H9 (cell line): ENCODE data around the gene SRRT. TPM values are rescaled to one million over a fixed set of nuclear protein-coding genes. Genes with fewer than 3 reads are reported as not detected.
A peak's percentile ranks its signal among the peaks of the same experiment; 100 is the strongest.

Experiments used
- DNase-seq: peaks from one replicate; pipeline ENCODE4 v3.0.0-alpha.2; 2017
- H2AFZ ChIP-seq: one replicate; pipeline ENCODE4 v1.6.1; 2013; ENCODE audit warnings: mild to moderate bottlenecking, low read length, control low read depth, moderate library complexity
- H2AK5ac ChIP-seq: 2 replicates; pipeline ENCODE4 v1.6.1; 2013; ENCODE audit warnings: low read length, control low read depth, mixed read lengths; ENCODE audit not compliant: insufficient read length
- H2BK120ac ChIP-seq: one replicate; pipeline ENCODE4 v1.6.1; 2013; ENCODE audit warnings: low read depth, mild to moderate bottlenecking, low read length, control low read depth, inconsistent platforms; ENCODE audit not compliant: poor library complexity, severe bottlenecking
- H2BK12ac ChIP-seq: 2 replicates; pipeline ENCODE4 v1.6.1; 2013; ENCODE audit warnings: low read length, control low read depth, mixed read lengths, low read depth; ENCODE audit not compliant: insufficient read length
- H2BK15ac ChIP-seq: 2 replicates; pipeline ENCODE4 v1.6.1; 2013; ENCODE audit warnings: low read depth, low read length, control low read depth
- H2BK20ac ChIP-seq: one replicate; pipeline ENCODE4 v1.6.1; 2013; ENCODE audit warnings: low read depth, mild to moderate bottlenecking, low read length, control low read depth, inconsistent platforms; ENCODE audit not compliant: poor library complexity, severe bottlenecking
- H2BK5ac ChIP-seq: 2 replicates; pipeline ENCODE4 v1.6.1; 2013; ENCODE audit warnings: low read length, control low read depth, mixed read lengths; ENCODE audit not compliant: insufficient read length
- H3K14ac ChIP-seq: 2 replicates; pipeline ENCODE4 v1.6.1; 2013; ENCODE audit warnings: low read length, control low read depth; ENCODE audit not compliant: insufficient read depth
- H3K18ac ChIP-seq: 2 replicates; pipeline ENCODE4 v1.6.1; 2013; ENCODE audit warnings: low read depth, mild to moderate bottlenecking, mixed read lengths, low read length, control low read depth; ENCODE audit not compliant: insufficient read length
- H3K23ac ChIP-seq: 2 replicates; pipeline ENCODE4 v1.6.1; 2013; ENCODE audit warnings: low read length, control low read depth, mixed read lengths, low read depth; ENCODE audit not compliant: insufficient read length
- H3K23me2 ChIP-seq: 2 replicates; pipeline ENCODE4 v1.6.1; 2013; ENCODE audit warnings: low read depth, mild to moderate bottlenecking, mixed read lengths, low read length, control low read depth; ENCODE audit not compliant: insufficient read length, poor library complexity, severe bottlenecking
- H3K27ac ChIP-seq: 2 replicates; pipeline ENCODE4 v1.5.1; 2013; ENCODE audit warnings: low read length, control low read depth, mixed read lengths, low read depth; ENCODE audit not compliant: insufficient read length
- H3K27me3 ChIP-seq: 2 replicates; pipeline ENCODE4 v1.6.1; 2013; ENCODE audit warnings: low read length, control low read depth, inconsistent platforms; ENCODE audit not compliant: insufficient read depth
- H3K4ac ChIP-seq: 2 replicates; pipeline ENCODE4 v1.6.1; 2013; ENCODE audit warnings: low read depth, mild to moderate bottlenecking, control low read depth, inconsistent platforms, low read length, moderate library complexity
- H3K4me1 ChIP-seq: 2 replicates; pipeline ENCODE4 v1.6.1; 2013; ENCODE audit warnings: low read length, control low read depth, inconsistent platforms; ENCODE audit not compliant: insufficient read depth
- H3K4me2 ChIP-seq: 2 replicates; pipeline ENCODE4 v1.6.1; 2013; ENCODE audit warnings: low read length, control low read depth, mixed read lengths; ENCODE audit not compliant: insufficient read length, insufficient read depth
- H3K56ac ChIP-seq: 2 replicates; pipeline ENCODE4 v1.6.1; 2013; ENCODE audit warnings: low read depth, mild to moderate bottlenecking, mixed read lengths, low read length, control low read depth; ENCODE audit not compliant: insufficient read length
- H3K79me1 ChIP-seq: 2 replicates; pipeline ENCODE4 v1.6.1; 2013; ENCODE audit warnings: low read depth, mild to moderate bottlenecking, moderate library complexity, low read length, control low read depth, inconsistent platforms; ENCODE audit not compliant: insufficient read depth, poor library complexity, severe bottlenecking
- H3K79me2 ChIP-seq: 2 replicates; pipeline ENCODE4 v1.6.1; 2013; ENCODE audit warnings: low read length, control low read depth, inconsistent platforms; ENCODE audit not compliant: insufficient read depth
- H3K9ac ChIP-seq: 2 replicates; pipeline ENCODE4 v1.6.1; 2013; ENCODE audit warnings: low read length, control low read depth, mixed read lengths; ENCODE audit not compliant: insufficient read length; ENCODE audit errors: extremely low read depth
- H3K9me3 ChIP-seq: one replicate; pipeline ENCODE4 v1.6.1; 2013; ENCODE audit warnings: low read depth, low read length, inconsistent platforms; ENCODE audit not compliant: control insufficient read depth
- H3T11ph ChIP-seq: one replicate; pipeline ENCODE4 v1.6.1; 2013; ENCODE audit warnings: mild to moderate bottlenecking, low read length, control low read depth, inconsistent platforms
- H4K20me1 ChIP-seq: one replicate; pipeline ENCODE4 v1.6.1; 2013; ENCODE audit not compliant: control insufficient read depth, insufficient read length, insufficient read depth
- H4K5ac ChIP-seq: 2 replicates; pipeline ENCODE4 v1.6.1; 2013; ENCODE audit warnings: low read depth, mild to moderate bottlenecking, mixed read lengths, low read length, control low read depth; ENCODE audit not compliant: insufficient read length
- H4K8ac ChIP-seq: replicated peaks from 2 replicates; pipeline ENCODE4 v1.6.1; 2013; ENCODE audit warnings: low read length, control low read depth, mixed read lengths, low read depth; ENCODE audit not compliant: insufficient read length
- H4K91ac ChIP-seq: 2 replicates; pipeline ENCODE4 v1.6.1; 2013; ENCODE audit warnings: low read depth, mild to moderate bottlenecking, moderate library complexity, mixed read lengths, low read length, control low read depth; ENCODE audit not compliant: insufficient read length
- H3K27ac Mint-ChIP-seq, 3 experiments: 2 replicates in 2 of 3; 3 replicates in 1 of 3; pipeline ENCODE4 v1.8.0; 2020 to 2021; ENCODE audit warnings: mixed read lengths in 3 of 3, mild to moderate bottlenecking in 1 of 3, moderate library complexity in 1 of 3
- H3K27me3 Mint-ChIP-seq: 2 replicates; pipeline ENCODE4 v1.8.0; 2021; ENCODE audit warnings: low read depth, mild to moderate bottlenecking, moderate library complexity, mixed read lengths
- H3K36me3 Mint-ChIP-seq, 3 experiments: 2 replicates in 2 of 3; 3 replicates in 1 of 3; pipeline ENCODE4 v1.8.0; 2020 to 2021; ENCODE audit warnings: low read depth in 3 of 3, mixed read lengths in 3 of 3; ENCODE audit not compliant: insufficient read depth in 1 of 3
- H3K4me1 Mint-ChIP-seq, 2 experiments: 2 replicates each; pipeline ENCODE4 v1.8.0; 2020; ENCODE audit warnings: mixed read lengths in 2 of 2
- H3K4me3 Mint-ChIP-seq, 2 experiments: 2 replicates in 1 of 2; 3 replicates in 1 of 2; pipeline ENCODE4 v1.8.0; 2020 to 2021; ENCODE audit warnings: mild to moderate bottlenecking in 2 of 2, mixed read lengths in 2 of 2, moderate library complexity in 1 of 2
- H3K9me3 Mint-ChIP-seq, 2 experiments: 2 replicates in 1 of 2; 3 replicates in 1 of 2; pipeline ENCODE4 v1.8.0; 2020; ENCODE audit warnings: mild to moderate bottlenecking in 2 of 2, mixed read lengths in 2 of 2, moderate library complexity in 1 of 2
- CTCF ChIP-seq: fragments of 200-600 bp; sonication (generic); conservative IDR thresholded peaks from 3 replicates; pipeline ENCODE4 v1.8.0; 2021; ENCODE audit warnings: antibody characterized with exemption, mild to moderate bottlenecking
- WGBS: extraction: QIAGEN DNeasy Blood & Tissue Kit; methylation state at CpG from one replicate; pipeline ENCODE4 v1.1.7; 2013; ENCODE audit warnings: missing lambda C conversion rate, low lambda C conversion rate, mixed read lengths; ENCODE audit not compliant: insufficient read length; ENCODE audit errors: extremely low coverage; 5-methylcytosine and 5-hydroxymethylcytosine counted together
- total RNA-seq: library from RNA; stranded (reverse); gene quantifications from 2 replicates; pipeline ENCODE4 v1.2.1, GENCODE V29; 2021

SRRT gene
- total RNA-seq, 1 experiment from 2014 or later = 373 TPM

- peak within 1 kb of the TSS; percentile 91 to 98 for H3K4me3 Mint-ChIP-seq
These were observed 22.6 kb upstream of the SRRT start, which contains the start of gene SLC12A9 for GRCh38 chr7:100852048-100852872. TSS of gene SLC12A9 (plus strand) at chr7:100852713. CDS start at chr7:100854198, 1,485 bp downstream.

More at GRCh38 chr7:100852048-100852872, 22.6 kb upstream of the SRRT start, which contains the start of gene SLC12A9:
- no CpG with 5 or more reads among the region's 71 CpGs for WGBS
- H4K20me1 ChIP-seq = no peaks in the 10 kb centered on the region
- Mint-ChIP-seq H3K9me3 (no peaks in the 10 kb centered on the region; a peak in 1 of 5 replicates), H3K36me3 (peaks cover 3 to 12% (median 10%) of the 10 kb centered on the region in 3 experiments), H3K27me3 (no peaks in the 10 kb centered on the region), H3K27ac (peak within 1 kb of the TSS; percentile 41 to 89 (median 84); a peak in 6 of 7 replicates), H3K4me1 (peaks cover 6 to 10% of the 10 kb centered on the region in 2 experiments; a peak in 2 of 4 replicates)
- no peak within 1 kb of the TSS for H2BK5ac ChIP-seq
- H3K4me1 ChIP-seq = no peaks in the 10 kb centered on the region
- H3K23me2 ChIP-seq = peaks cover 4% of the 10 kb centered on the region
- H3K14ac ChIP-seq = no peak within 1 kb of the TSS
- H4K91ac ChIP-seq = no peak within 1 kb of the TSS
- no peak within 1 kb of the TSS for H4K5ac ChIP-seq
- no peak within 1 kb of the TSS for H2AK5ac ChIP-seq
- H2BK15ac ChIP-seq = no peak within 1 kb of the TSS
- TF ChIP-seq CTCF = peak; percentile 99
- H3K27me3 ChIP-seq = no peaks in the 10 kb centered on the region
- no peak within 1 kb of the TSS for H3K56ac ChIP-seq
- H3K9me3 ChIP-seq = no peaks in the 10 kb centered on the region
- H3K4ac ChIP-seq = no peak within 1 kb of the TSS
- H3K27ac ChIP-seq = no peak within 1 kb of the TSS
- peak within 1 kb of the TSS; percentile 62 for H3K4me2 ChIP-seq
- H4K8ac ChIP-seq = no peak within 1 kb of the TSS
- no peak within 1 kb of the TSS for H2BK120ac ChIP-seq
- H3K18ac ChIP-seq = no peak within 1 kb of the TSS
- peaks cover 3% of the 10 kb centered on the region for H3K79me1 ChIP-seq
- H3K79me2 ChIP-seq = peaks cover 2% of the 10 kb centered on the region; the same call in 1 of the 2 replicates
- no peak within 1 kb of the TSS for H3K23ac ChIP-seq
- no peak within 1 kb of the TSS for H2BK20ac ChIP-seq
- H2BK12ac ChIP-seq = no peak within 1 kb of the TSS
- DNase-seq = peak; percentile 96
- H3K9ac ChIP-seq = peak within 1 kb of the TSS; percentile 65
- no peak within 1 kb of the TSS for H2AFZ ChIP-seq
- H3T11ph ChIP-seq = no peak within 1 kb of the TSS
